ENCODE data around the gene ZNG1A. TPM values are rescaled to one million over a fixed set of nuclear protein-coding genes. Genes with fewer than 3 reads are reported as not detected.
"Not testable (repeated sequence)": the region's sequence is repeated elsewhere in the genome, so short reads cannot be mapped to it uniquely, and the experiment has no call there.

Gene ZNG1A
- 10 to 100 TPM; 58.3 to 67.9 (median 67.6) TPM for polyA plus RNA-seq (ENCODE audit: insufficient read length in 3 of 3)
- long read RNA-seq, donor 1, transcript CBWD1-202 (15 exons, 1,706 nt): major isoform, 22 of 67 reads
- long read RNA-seq, donor 1, partial matches to known transcripts: 33 of 67 reads
- long read RNA-seq, donor 1, other reads (novel, unspliced or antisense): 0 of 67 reads
- long read RNA-seq, donor 2, transcript CBWD1-207 (14 exons, 1,241 nt): minor isoform, 5 of 67 reads
- long read RNA-seq, donor 2, transcript CBWD1-202 (15 exons, 1,706 nt): major isoform, 18 of 67 reads
- long read RNA-seq, donor 2, partial matches to known transcripts: 39 of 67 reads
- long read RNA-seq, donor 2, other reads (novel, unspliced or antisense): 0 of 67 reads
- long read RNA-seq, donor 3, transcript CBWD1-202 (15 exons, 1,706 nt): major isoform, 13 of 42 reads
- long read RNA-seq, donor 3, partial matches to known transcripts: 14 of 42 reads
- long read RNA-seq, donor 3, other reads (novel, unspliced or antisense): 0 of 42 reads
- long read RNA-seq, donor 4, transcript CBWD1-202 (15 exons, 1,706 nt): major isoform, 25 of 85 reads
- long read RNA-seq, donor 4, transcript CBWD1-206 (3 exons, 1,731 nt): minor isoform, 13 of 85 reads
- long read RNA-seq, donor 4, partial matches to known transcripts: 39 of 85 reads
- long read RNA-seq, donor 4, other reads (novel, unspliced or antisense): 0 of 85 reads
- long read RNA-seq, donor 5, transcript CBWD1-202 (15 exons, 1,706 nt): major isoform, 8 of 19 reads
- long read RNA-seq, donor 5, partial matches to known transcripts: 5 of 19 reads
- long read RNA-seq, donor 5, other reads (novel, unspliced or antisense): 0 of 19 reads
- long read RNA-seq, donor 6, transcript CBWD1-202 (15 exons, 1,706 nt): major isoform, 13 of 33 reads
- long read RNA-seq, donor 6, partial matches to known transcripts: 9 of 33 reads
- long read RNA-seq, donor 6, other reads (novel, unspliced or antisense): 0 of 33 reads
- long read RNA-seq, donor 7, transcript CBWD1-206 (3 exons, 1,731 nt): minor isoform, 12 of 59 reads
- long read RNA-seq, donor 7, transcript CBWD1-202 (15 exons, 1,706 nt): major isoform, 23 of 59 reads
- long read RNA-seq, donor 7, partial matches to known transcripts: 12 of 59 reads
- long read RNA-seq, donor 7, other reads (novel, unspliced or antisense): 0 of 59 reads
- long read RNA-seq, donor 8, partial matches to known transcripts: 0 of 9 reads
- long read RNA-seq, donor 8, other reads (novel, unspliced or antisense): 0 of 9 reads
- long read RNA-seq, donor 9, transcript CBWD1-202 (15 exons, 1,706 nt): major isoform, 23 of 75 reads
- long read RNA-seq, donor 9, partial matches to known transcripts: 40 of 75 reads
- long read RNA-seq, donor 9, other reads (novel, unspliced or antisense): 0 of 75 reads
- long read RNA-seq, donor 10, transcript CBWD1-202 (15 exons, 1,706 nt): major isoform, 15 of 41 reads
- long read RNA-seq, donor 10, transcript CBWD1-205 (4 exons, 1,807 nt): minor isoform, 5 of 41 reads
- long read RNA-seq, donor 10, partial matches to known transcripts: 15 of 41 reads
- long read RNA-seq, donor 10, other reads (novel, unspliced or antisense): 0 of 41 reads
- long read RNA-seq, donor 11, transcript CBWD1-202 (15 exons, 1,706 nt): major isoform, 14 of 31 reads
- long read RNA-seq, donor 11, partial matches to known transcripts: 10 of 31 reads
- long read RNA-seq, donor 11, other reads (novel, unspliced or antisense): 0 of 31 reads
- long read RNA-seq, donor 12, transcript CBWD1-206 (3 exons, 1,731 nt): minor isoform, 9 of 113 reads
- long read RNA-seq, donor 12, transcript CBWD1-202 (15 exons, 1,706 nt): major isoform, 36 of 113 reads
- long read RNA-seq, donor 12, transcript CBWD1-201 (16 exons, 1,771 nt): minor isoform, 5 of 113 reads
- long read RNA-seq, donor 12, partial matches to known transcripts: 57 of 113 reads
- long read RNA-seq, donor 12, other reads (novel, unspliced or antisense): 0 of 113 reads
- long read RNA-seq, donor 13, transcript CBWD1-202 (15 exons, 1,706 nt): major isoform, 9 of 26 reads
- long read RNA-seq, donor 13, partial matches to known transcripts: 9 of 26 reads
- long read RNA-seq, donor 13, other reads (novel, unspliced or antisense): 0 of 26 reads
- long read RNA-seq, donor 14: 0 reads
- long read RNA-seq, donor 15, transcript CBWD1-206 (3 exons, 1,731 nt): minor isoform, 6 of 44 reads
- long read RNA-seq, donor 15, transcript CBWD1-205 (4 exons, 1,807 nt): minor isoform, 5 of 44 reads
- long read RNA-seq, donor 15, transcript CBWD1-202 (15 exons, 1,706 nt): major isoform, 18 of 44 reads
- long read RNA-seq, donor 15, partial matches to known transcripts: 10 of 44 reads
- long read RNA-seq, donor 15, other reads (novel, unspliced or antisense): 0 of 44 reads
- long read RNA-seq, donor 16, transcript CBWD1-202 (15 exons, 1,706 nt): major isoform, 16 of 64 reads
- long read RNA-seq, donor 16, partial matches to known transcripts: 38 of 64 reads
- long read RNA-seq, donor 16, other reads (novel, unspliced or antisense): 0 of 64 reads

DNA sequence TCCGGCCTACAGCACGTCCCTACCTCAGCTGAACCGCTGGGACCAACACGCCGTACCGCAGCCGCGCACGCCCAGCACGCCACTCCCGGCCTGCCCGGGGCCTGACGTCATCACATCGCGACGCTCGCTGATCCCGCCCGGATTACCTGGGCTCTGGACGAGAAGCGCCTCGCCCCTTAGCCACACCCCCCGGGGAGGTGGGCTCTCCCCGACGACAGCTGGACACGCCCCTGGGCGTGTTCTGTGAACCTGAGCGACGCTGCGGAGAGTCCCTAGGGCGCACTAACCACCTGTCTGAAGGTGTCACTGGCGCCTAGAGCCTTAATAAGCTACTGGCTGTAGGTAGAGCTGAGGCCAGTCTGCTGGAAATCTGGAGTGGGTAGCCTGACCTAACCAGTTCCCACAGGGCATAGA is at the start of gene ZNG1A:
Gene ZNG1A, minus strand, starts transcription at position 87 of the 414 bp plus-strand sequence. CDS start 87 bp downstream, outside the sequence.
- peak; percentile 42 for DNase-seq

GRCh38 chr9:227860-228259 is 49.0 kb upstream of the ZNG1A start:
- DNase-seq: no peak

DNA sequence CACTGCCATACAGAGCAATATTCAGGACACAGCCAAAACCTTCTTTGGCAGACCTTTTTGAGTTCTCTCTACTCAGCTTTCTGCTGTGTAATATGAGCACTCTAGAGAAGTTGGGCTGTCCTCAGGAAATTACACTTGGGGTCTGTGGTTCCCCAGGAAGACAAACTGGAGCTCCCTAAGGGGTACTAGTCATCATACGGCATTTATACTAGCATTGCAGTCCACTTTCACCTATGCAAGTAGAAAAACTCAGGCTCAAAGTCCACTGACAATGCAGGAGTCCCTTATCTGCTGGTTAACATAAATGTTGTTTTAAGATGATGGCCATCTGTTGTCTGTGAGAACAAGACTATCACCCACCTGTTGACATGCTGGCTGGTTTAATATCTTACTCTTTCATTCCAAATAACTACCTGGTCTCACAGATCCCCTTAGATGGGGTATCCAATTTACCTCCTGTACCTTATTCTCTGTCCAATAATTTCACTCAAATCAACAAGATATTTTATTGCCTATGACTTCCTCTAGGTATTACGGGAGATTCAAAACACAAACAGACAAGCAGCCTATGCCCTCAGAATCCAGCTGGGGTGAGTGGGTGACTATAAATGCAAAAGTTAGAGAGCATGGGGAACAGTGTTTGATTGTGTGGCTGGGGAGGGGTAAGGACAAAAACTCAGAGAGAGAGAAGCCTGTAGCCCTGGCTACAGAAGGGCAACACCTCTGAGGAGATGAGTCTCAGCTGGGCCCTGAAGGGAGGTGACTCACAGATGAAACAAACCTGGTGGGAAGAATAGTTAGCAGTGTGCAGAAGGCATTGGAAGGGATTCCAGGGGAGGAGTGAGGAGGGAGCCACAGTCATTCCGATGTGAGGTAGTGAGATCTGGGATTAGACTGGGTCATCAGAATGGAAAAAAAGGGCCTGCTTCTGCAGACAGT is 46.0 kb upstream of the ZNG1A start:
- DNase-seq: no peak

- DNase-seq: no peak
Observed at GRCh38 chr9:224026-224425, 45.2 kb upstream of the ZNG1A start.

GRCh38 chr9:223152-223551 is 44.3 kb upstream of the ZNG1A start:
- DNase-seq: no peak

DNA sequence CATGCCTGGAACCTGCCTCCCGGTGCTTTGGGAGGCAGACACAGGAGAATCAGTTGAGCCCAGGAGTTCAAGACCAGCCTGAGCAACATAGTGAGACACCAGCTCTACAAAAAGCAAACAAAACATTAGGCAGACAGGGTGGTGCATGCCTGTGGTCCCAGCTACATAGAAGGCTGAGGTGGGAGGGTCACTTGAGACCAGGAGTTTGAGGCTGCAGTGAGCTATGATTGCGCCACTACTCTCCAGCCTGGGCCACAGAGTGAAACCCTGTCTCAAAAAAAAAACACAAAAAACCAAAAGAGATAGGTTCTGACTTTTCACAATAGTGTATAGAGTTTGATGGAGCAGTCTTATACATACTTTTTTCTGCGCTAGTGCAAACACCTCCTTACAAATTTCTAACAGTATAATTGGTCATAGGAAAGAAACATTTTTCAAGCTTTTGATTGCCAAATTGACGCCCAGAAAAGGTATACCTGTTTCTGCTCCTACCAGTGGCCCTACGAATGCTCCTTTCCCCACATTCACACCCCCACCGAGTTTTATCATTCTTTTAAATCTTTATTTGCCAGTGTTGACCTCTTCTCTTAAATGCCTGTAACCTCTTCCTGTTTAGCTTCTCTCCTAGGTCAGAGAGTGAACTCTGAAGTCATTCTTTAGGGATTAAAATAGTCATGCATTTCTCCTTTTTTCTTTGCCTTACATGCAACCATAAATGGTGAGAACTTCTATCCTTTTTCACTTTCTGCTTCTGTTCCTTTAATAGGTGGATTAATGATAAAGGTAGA is 43.3 kb upstream of the ZNG1A start:
- DNase-seq: no peak

DNA sequence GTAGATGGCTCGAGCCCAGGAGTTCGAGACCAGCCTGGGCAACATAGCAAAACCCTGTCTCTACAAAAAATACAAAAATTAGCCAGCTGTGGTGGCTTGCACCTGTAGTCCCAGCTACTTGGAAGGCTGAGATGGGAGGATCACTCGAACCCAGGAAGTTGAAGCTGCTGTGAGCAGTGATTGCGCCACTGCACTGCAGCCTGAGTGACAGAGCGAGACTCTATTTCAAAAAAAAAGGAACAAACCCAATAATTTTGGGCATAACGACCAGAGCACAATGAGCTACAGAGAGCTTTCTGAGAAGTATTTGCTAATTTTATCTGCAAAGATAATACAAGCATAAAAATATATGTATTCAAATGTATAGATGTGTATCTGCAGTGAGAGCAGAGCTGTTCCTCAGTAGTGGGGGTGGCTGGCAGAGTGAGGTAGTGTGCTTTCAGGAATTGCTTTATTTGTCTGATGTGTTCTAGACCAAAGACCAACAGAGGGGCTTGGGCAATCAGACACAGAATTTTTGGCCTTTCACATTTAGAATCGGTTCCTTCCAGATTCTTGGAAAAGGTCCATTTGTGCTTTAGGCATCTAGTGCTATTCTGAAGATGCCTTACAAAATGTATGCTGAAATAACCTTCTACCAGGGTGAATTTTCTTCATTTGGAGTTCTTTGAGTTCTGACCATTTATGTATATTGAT is 41.0 kb upstream of the ZNG1A start:
- DNase-seq: no peak

DNA sequence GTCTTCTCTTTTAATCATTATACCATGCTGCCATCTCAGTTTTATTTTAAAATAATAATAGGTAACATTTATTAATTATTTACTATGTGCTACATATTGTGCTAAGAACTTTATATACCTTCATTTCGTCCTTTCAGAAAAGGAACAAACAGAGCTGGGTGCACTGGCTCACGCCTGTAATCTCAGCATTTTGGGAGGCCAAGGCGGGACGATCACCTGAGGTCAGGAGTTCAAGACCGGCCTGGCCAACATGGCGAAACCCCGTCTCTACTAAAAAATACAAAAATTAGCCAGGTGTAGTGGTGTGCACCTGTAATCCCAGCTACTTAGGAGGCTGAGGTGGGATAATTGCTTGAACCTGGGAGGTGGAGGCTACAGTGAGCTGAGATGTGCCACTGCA is 40.2 kb upstream of the ZNG1A start:
- not testable (repeated sequence) for DNase-seq

DNA sequence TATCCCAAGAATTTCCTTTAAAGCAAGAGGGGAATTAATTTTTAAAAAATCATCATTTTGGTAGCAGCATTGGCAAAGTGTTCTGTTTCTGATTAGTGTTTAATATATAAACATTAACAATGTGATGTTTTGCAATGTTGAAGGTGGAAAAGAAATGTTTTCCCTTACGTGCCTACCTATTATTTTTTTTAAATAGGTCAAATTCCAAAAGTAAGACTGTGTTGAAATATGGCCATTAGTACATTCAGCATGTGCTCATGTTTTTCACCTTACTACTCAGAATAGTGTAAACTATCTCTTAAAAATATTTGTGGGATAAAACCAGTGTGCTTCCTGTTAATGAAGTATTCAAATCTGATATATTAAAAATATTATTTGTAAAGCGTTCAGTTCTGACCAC is 39.1 kb upstream of the ZNG1A start:
- no peak for DNase-seq

- no peak for DNase-seq
Observed at GRCh38 chr9:216866-217265, 38.0 kb upstream of the ZNG1A start.

GRCh38 chr9:215631-216155 is 36.8 kb upstream of the ZNG1A start:
- no peak for DNase-seq

- peak; percentile 35 for DNase-seq
Observed at GRCh38 chr9:214648-215493, 36.0 kb upstream of the ZNG1A start, which contains the start of gene DOCK8. Gene DOCK8, plus strand, starts transcription at chr9:214865. Its CDS starts 112 bp downstream, at chr9:214977.

- DNase-seq: no peak
Observed at GRCh38 chr9:214351-214647, 35.4 kb upstream of the ZNG1A start.

DNA sequence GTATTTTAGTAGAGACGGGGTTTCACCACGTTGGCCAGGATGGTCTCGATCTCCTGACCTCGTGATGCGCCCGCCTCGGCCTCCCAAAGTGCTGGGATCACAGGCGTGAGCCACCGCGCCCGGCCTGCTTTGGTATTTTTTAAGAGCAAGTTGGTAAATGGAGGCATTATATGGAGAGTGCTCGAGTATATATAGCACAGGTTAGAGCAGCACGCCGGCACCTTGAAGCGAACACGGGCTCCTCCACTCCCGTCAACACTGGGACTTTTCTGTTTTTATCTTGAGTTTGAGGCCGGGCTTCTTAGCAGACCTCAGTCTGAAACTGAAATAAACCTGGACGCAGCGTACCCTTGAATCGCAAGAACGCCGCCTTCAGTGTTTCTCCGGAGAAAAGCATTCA is 35.0 kb upstream of the ZNG1A start:
- DNase-seq: not testable (repeated sequence)

DNA sequence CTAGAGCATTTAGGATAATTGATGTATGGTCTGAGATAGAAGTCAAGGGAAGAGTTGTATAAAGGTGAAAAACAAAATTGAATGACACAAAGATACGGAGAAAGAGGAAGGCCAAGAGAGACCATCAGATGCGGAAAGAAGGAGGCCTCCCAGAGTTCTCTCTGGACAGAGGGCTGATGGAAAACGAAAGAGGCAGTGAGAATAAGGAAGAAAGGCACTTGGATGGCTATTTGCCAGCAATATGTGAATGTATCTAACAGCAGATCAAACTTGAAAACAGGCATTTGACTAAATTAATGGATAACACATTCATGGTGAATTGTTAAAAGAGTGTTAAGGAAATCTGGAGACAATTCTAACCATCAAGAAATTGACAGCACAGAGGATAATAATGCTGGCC is 33.4 kb upstream of the ZNG1A start:
- DNase-seq: no peak
